ENCODE results near the gene GABRP.

GABRP gene

DNA sequence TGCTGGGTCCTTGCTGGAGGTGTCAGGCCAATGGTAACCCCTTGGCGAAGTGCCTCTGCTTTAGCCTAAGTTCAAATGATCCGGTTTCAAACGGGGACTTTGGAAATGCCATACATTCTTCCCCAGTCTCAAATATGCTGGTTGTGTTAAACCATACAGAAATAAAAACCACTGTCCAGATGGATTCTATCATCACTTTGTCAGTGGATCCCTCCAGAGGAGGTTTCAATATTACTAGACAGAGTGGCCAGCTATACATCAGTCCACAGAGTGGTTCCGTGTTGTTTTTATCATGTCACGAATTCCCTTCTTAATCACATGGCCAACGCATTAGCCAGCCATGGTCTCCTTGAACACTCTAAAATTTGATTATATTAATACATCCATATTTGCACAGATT is 71.0 kb downstream of the GABRP start:
- no peak for ATAC-seq
- no peak for TF ChIP-seq CSDC2 (CRISPR knock-in tag; IDR thresholded peaks at IDR 0.05)
- no peak for TF ChIP-seq ARNTL (CRISPR knock-in tag; IDR thresholded peaks at IDR 0.05; ENCODE audit: borderline replicate concordance, low read depth)
- no peak for TF ChIP-seq SNAI2 (CRISPR knock-in tag; IDR thresholded peaks at IDR 0.05)
- no peak for TF ChIP-seq GLIS3 (CRISPR knock-in tag; IDR thresholded peaks at IDR 0.05)
- TF ChIP-seq, protein P1, sequence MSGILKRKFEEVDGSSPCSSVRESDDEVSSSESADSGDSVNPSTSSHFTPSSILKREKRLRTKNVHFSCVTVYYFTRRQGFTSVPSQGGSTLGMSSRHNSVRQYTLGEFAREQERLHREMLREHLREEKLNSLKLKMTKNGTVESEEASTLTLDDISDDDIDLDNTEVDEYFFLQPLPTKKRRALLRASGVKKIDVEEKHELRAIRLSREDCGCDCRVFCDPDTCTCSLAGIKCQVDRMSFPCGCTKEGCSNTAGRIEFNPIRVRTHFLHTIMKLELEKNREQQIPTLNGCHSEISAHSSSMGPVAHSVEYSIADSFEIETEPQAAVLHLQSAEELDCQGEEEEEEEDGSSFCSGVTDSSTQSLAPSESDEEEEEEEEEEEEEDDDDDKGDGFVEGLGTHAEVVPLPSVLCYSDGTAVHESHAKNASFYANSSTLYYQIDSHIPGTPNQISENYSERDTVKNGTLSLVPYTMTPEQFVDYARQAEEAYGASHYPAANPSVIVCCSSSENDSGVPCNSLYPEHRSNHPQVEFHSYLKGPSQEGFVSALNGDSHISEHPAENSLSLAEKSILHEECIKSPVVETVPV (CRISPR knock-in tag; IDR thresholded peaks at IDR 0.05): no peak
- TF ChIP-seq ESRRG (CRISPR knock-in tag; IDR thresholded peaks at IDR 0.05): no peak
- TF ChIP-seq ZNF565 (CRISPR knock-in tag; conservative IDR thresholded peaks at IDR 0.05; ENCODE audit: low read depth): no peak
- TF ChIP-seq BACH2 (CRISPR knock-in tag; IDR thresholded peaks at IDR 0.05; ENCODE audit: borderline replicate concordance): no peak
- TF ChIP-seq TOX (CRISPR knock-in tag; IDR thresholded peaks at IDR 0.05; ENCODE audit: borderline replicate concordance): no peak
- no peak for TF ChIP-seq TCF4 (CRISPR knock-in tag; IDR thresholded peaks at IDR 0.05; ENCODE audit: borderline replicate concordance)
- TF ChIP-seq ZC3H10 (CRISPR knock-in tag; IDR thresholded peaks at IDR 0.05): no peak
- TF ChIP-seq ZFP3 (CRISPR knock-in tag; IDR thresholded peaks at IDR 0.05): no peak
- TF ChIP-seq ZNF8 (CRISPR knock-in tag; IDR thresholded peaks at IDR 0.05): no peak
- no peak for TF ChIP-seq PPARA (CRISPR knock-in tag; IDR thresholded peaks at IDR 0.05; ENCODE audit: borderline replicate concordance)
- TF ChIP-seq ZNF70 (CRISPR knock-in tag; IDR thresholded peaks at IDR 0.05): no peak
- TF ChIP-seq, protein P2, sequence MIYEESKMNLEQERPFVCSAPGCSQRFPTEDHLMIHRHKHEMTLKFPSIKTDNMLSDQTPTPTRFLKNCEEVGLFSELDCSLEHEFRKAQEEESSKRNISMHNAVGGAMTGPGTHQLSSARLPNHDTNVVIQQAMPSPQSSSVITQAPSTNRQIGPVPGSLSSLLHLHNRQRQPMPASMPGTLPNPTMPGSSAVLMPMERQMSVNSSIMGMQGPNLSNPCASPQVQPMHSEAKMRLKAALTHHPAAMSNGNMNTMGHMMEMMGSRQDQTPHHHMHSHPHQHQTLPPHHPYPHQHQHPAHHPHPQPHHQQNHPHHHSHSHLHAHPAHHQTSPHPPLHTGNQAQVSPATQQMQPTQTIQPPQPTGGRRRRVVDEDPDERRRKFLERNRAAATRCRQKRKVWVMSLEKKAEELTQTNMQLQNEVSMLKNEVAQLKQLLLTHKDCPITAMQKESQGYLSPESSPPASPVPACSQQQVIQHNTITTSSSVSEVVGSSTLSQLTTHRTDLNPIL (CRISPR knock-in tag; IDR thresholded peaks at IDR 0.05; ENCODE audit: low read depth): no peak
- no peak for TF ChIP-seq ZFP30 (CRISPR knock-in tag; IDR thresholded peaks at IDR 0.05)
- TF ChIP-seq, protein P3, sequence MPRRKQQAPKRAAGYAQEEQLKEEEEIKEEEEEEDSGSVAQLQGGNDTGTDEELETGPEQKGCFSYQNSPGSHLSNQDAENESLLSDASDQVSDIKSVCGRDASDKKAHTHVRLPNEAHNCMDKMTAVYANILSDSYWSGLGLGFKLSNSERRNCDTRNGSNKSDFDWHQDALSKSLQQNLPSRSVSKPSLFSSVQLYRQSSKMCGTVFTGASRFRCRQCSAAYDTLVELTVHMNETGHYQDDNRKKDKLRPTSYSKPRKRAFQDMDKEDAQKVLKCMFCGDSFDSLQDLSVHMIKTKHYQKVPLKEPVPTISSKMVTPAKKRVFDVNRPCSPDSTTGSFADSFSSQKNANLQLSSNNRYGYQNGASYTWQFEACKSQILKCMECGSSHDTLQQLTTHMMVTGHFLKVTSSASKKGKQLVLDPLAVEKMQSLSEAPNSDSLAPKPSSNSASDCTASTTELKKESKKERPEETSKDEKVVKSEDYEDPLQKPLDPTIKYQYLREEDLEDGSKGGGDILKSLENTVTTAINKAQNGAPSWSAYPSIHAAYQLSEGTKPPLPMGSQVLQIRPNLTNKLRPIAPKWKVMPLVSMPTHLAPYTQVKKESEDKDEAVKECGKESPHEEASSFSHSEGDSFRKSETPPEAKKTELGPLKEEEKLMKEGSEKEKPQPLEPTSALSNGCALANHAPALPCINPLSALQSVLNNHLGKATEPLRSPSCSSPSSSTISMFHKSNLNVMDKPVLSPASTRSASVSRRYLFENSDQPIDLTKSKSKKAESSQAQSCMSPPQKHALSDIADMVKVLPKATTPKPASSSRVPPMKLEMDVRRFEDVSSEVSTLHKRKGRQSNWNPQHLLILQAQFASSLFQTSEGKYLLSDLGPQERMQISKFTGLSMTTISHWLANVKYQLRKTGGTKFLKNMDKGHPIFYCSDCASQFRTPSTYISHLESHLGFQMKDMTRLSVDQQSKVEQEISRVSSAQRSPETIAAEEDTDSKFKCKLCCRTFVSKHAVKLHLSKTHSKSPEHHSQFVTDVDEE (CRISPR knock-in tag; IDR thresholded peaks at IDR 0.05): no peak

DNA sequence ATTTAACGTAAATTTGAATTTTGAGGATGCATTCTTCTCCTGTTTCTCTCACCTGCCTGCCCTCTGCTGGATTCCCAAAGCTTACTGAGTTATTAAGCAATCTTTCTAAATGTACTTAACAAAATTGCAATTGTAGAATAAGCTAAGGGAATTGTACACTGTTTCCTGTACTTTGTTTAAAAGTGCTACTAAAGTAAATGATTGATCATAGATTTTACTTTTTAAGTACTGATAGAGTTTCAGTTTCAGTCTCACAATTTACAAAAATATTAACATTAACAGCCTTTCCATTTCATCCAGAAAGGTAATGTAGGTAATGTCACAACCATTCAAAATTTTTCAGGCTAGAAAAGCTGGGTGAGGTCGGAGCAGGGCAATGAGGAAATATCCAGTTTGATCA is 73.5 kb downstream of the GABRP start:
- TF ChIP-seq, protein P2 (CRISPR knock-in tag; IDR thresholded peaks at IDR 0.05; ENCODE audit: low read depth): no peak
- TF ChIP-seq ZC3H10 (CRISPR knock-in tag; IDR thresholded peaks at IDR 0.05) (no peak), ISL1 (CRISPR knock-in tag; IDR thresholded peaks at IDR 0.05) (no peak), OSR1 (CRISPR knock-in tag; IDR thresholded peaks at IDR 0.05) (no peak), CSDC2 (CRISPR knock-in tag; IDR thresholded peaks at IDR 0.05) (no peak), BACH2 (CRISPR knock-in tag; IDR thresholded peaks at IDR 0.05; ENCODE audit: borderline replicate concordance) (no peak), ZNF565 (CRISPR knock-in tag; conservative IDR thresholded peaks at IDR 0.05; ENCODE audit: low read depth) (no peak), SNAI2 (CRISPR knock-in tag; IDR thresholded peaks at IDR 0.05) (no peak), TOX (CRISPR knock-in tag; IDR thresholded peaks at IDR 0.05; ENCODE audit: borderline replicate concordance) (no peak), ZNF8 (CRISPR knock-in tag; IDR thresholded peaks at IDR 0.05) (no peak), ARNTL (CRISPR knock-in tag; IDR thresholded peaks at IDR 0.05; ENCODE audit: borderline replicate concordance, low read depth) (no peak), ZFP3 (CRISPR knock-in tag; IDR thresholded peaks at IDR 0.05) (no peak)
- TF ChIP-seq, protein P1 (CRISPR knock-in tag; IDR thresholded peaks at IDR 0.05): no peak
- ATAC-seq: no peak

DNA sequence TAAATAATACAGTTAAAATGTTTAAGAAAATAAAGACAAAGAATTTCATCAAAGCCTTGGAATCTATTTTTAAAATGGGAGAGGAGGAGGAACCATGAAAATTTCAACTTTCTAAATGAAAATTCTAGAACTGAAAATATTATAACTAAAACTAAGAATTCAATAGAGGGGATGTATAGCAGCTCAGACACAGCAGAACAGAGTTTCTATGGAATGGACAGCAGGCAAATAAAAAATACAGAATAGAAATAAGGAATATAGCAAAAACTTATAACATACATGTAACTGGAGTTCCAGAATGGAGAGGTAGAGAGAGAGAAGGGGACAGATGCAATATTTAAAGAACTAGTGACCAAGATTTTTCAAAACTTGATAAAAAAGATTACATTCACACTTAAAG is 76.9 kb downstream of the GABRP start:
- TF ChIP-seq ZFP3 (CRISPR knock-in tag; IDR thresholded peaks at IDR 0.05) (no peak), ZFP30 (CRISPR knock-in tag; IDR thresholded peaks at IDR 0.05) (peak; percentile 97)
- ATAC-seq: no peak
